WERI-Rb-1 (cell line): ENCODE data around the gene PTP4A2.

Experiments used
- DNase-seq: peaks from one replicate; pipeline ENCODE4 v3.0.0-alpha.2; 2020
- H3K27ac ChIP-seq: fragments of 250-450 bp; sonication (Bioruptor Pico); 2 replicates; pipeline ENCODE4 v1.5.1; 2020; ENCODE audit warnings: mild to moderate bottlenecking, moderate library complexity
- H3K27me3 ChIP-seq: fragments of 250-450 bp; sonication (Bioruptor Pico); 2 replicates; pipeline ENCODE4 v1.5.1; 2021; ENCODE audit warnings: mild to moderate bottlenecking, low read depth, moderate library complexity; ENCODE audit not compliant: insufficient read depth, severe bottlenecking
- H3K36me3 ChIP-seq: fragments of 250-450 bp; sonication (Bioruptor Pico); 2 replicates; pipeline ENCODE4 v1.5.1; 2020; ENCODE audit warnings: mild to moderate bottlenecking, moderate library complexity
- H3K4me3 ChIP-seq: 2 replicates; pipeline ENCODE4 v1.5.1; 2011; ENCODE audit warnings: low read depth, mild to moderate bottlenecking, control low read depth, low read length
- H3K9me3 ChIP-seq: fragments of 250-450 bp; sonication (Bioruptor Pico); 2 replicates; pipeline ENCODE4 v1.5.1; 2021; ENCODE audit warnings: mild to moderate bottlenecking, moderate library complexity; ENCODE audit not compliant: severe bottlenecking
- TF ChIP-seq, protein P1 (sequence below): IDR thresholded peaks from 2 replicates; pipeline ENCODE4 v1.5.1; 2011; ENCODE audit warnings: low read depth, mild to moderate bottlenecking, control low read depth, inconsistent platforms, low read length

Gene PTP4A2

DNA sequence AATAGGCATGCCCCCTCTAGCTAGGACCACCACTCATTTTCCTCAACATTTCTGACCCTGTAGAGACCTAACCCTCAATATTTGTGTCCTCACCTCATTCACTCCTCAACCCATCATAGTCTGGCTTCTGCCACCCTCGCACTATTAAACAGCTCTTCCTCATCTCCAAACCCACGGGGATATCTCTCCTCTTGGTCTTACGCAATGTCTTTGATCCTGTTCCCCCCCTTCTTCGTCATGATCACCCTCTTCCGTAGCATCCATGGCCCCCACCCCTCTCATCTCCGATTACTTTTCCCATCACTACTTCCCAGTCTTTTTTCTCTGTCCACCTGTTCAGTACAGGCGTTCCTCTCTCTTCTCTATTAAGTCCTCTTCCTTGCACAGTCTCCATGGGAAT lies 70.6 kb downstream of the PTP4A2 start:
- Histone ChIP-seq H3K36me3 (no peaks in the 10 kb centered on the region), H3K4me3 (no peak overlapping the region), H3K9me3 (no peaks in the 10 kb centered on the region), H3K27ac (no peak overlapping the region), H3K27me3 (no peaks in the 10 kb centered on the region)
- TF ChIP-seq, protein P1, sequence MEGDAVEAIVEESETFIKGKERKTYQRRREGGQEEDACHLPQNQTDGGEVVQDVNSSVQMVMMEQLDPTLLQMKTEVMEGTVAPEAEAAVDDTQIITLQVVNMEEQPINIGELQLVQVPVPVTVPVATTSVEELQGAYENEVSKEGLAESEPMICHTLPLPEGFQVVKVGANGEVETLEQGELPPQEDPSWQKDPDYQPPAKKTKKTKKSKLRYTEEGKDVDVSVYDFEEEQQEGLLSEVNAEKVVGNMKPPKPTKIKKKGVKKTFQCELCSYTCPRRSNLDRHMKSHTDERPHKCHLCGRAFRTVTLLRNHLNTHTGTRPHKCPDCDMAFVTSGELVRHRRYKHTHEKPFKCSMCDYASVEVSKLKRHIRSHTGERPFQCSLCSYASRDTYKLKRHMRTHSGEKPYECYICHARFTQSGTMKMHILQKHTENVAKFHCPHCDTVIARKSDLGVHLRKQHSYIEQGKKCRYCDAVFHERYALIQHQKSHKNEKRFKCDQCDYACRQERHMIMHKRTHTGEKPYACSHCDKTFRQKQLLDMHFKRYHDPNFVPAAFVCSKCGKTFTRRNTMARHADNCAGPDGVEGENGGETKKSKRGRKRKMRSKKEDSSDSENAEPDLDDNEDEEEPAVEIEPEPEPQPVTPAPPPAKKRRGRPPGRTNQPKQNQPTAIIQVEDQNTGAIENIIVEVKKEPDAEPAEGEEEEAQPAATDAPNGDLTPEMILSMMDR = no peak
- no peak for DNase-seq

DNA sequence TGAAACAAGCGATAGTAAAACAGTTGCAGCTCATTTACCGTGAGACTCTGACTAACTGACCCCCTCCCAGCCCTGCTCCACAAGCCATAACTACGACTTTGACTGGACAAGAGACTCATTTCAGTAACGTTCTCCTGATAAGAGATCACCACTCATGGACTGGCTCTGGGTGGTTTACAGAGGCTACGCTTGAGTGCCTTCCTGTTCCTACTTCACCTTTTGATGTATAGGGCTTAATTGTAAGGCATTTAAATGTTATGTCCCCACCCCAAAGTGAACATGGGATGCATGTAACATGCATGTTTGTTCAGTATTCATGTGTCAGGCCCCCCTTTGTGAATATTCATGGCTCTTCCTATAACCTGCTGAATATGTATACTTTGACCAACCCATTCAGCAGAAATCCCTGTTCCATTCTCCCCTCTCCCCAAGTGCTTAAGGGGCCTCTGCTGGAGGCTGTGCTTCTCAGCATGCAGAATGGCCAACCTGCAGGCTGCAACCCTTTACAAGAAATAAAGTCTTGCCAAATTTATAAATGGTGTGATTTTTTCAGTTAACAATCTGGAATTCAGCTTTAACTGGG lies 71.6 kb downstream of the PTP4A2 start:
- no peak for DNase-seq
- no peaks in the 10 kb centered on the region for H3K27me3 ChIP-seq
- no peak overlapping the region for H3K27ac ChIP-seq
- TF ChIP-seq, protein P1 = no peak
- H3K4me3 ChIP-seq = no peak overlapping the region
- H3K9me3 ChIP-seq = no peaks in the 10 kb centered on the region
- H3K36me3 ChIP-seq = no peaks in the 10 kb centered on the region

DNA sequence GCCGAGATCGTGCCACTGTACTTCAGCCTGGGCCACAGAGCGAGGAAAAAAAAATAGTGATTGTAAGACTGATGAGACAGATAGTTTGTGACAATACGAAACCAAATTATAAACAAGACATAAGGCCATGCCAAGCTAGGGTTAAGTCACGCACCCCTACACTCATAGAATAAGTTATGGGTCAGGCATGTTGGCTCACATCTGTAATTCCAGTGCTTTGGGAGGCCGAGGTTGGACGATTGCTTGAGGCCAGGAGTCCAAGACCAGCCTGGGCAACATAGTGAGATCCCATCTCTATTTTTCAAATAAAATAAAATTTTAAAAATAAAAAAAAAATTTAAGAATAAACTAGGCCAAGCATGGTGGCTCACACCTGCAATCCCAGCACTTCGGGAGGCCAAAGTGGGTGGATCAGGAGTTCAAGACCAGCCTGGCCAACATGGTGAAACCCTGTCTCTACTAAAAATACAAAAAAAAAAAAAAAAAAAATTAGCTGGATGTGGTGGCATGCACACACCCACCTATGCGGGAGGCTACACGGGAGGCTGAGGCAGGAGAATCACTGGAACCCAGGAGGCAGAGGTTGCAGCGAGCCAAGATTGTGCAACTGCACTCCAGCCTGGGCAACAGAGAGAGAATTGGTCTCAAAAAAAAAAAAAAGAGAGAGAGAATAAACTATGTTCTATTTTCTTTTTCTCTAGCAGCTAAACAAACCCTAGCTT lies 72.3 kb downstream of the PTP4A2 start:
- no peak for DNase-seq
- TF ChIP-seq, protein P1 = no peak
- Histone ChIP-seq H3K36me3 (no peaks in the 10 kb centered on the region), H3K27ac (no peak overlapping the region), H3K27me3 (no peaks in the 10 kb centered on the region), H3K4me3 (no peak overlapping the region), H3K9me3 (no peaks in the 10 kb centered on the region)

DNA sequence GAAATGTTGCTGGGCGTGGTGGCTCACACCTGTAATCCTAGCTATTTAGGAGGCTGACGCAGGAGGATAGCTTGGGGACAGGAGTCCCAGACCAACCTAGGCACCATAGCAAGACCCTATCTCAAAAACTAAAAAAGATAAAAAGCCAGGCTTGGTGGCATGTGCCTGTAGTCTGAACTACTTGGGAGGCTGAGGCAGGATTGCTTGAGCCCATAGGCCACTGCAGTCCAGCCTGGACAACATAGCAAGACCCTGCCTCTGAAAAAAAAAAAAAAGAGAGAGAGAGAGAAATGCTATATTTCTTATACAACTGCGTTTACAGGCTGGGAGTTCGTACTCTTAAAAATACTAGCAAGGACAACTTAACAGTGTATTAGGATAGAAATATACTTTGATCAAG lies 76.1 kb downstream of the PTP4A2 start:
- Histone ChIP-seq H3K27me3 (no peaks in the 10 kb centered on the region), H3K36me3 (no peaks in the 10 kb centered on the region), H3K4me3 (no peak overlapping the region), H3K9me3 (no peaks in the 10 kb centered on the region), H3K27ac (no peak overlapping the region)
- DNase-seq = no peak
- TF ChIP-seq, protein P1 = no peak

DNA sequence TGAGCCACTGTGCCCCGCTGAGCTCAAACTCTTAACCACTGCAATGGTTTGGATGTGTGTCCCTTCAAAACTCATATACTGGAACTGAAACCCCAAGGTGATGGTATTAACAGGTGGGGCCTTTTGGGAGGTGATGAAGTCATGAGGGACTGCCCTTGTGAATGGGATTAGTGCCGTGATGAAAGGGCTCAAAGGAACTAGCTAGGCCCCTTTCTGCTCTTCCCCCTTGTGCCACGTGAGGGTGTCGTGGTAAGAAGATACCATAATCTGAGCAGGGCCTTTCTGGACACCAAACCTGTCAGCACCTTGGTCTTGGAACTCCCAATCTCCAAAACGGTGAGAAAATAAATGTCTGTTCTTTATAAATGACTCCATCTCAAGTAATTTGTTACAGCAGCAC lies 76.8 kb downstream of the PTP4A2 start:
- H3K27ac ChIP-seq = no peak overlapping the region
- no peak overlapping the region for H3K4me3 ChIP-seq
- DNase-seq = no peak
- no peaks in the 10 kb centered on the region for H3K9me3 ChIP-seq
- TF ChIP-seq, protein P1 = no peak
- no peaks in the 10 kb centered on the region for H3K36me3 ChIP-seq
- H3K27me3 ChIP-seq = no peaks in the 10 kb centered on the region
